Sciatic nerve (tissue), 2 donors: ENCODE data around the gene GRID2. TPM values are rescaled to one million over a fixed set of nuclear protein-coding genes. Genes with fewer than 3 reads are reported as not detected.

Experiments
- ATAC-seq: fragments of 200-7000 bp; cut with Tn5 transposase; one replicate; pipeline ENCODE4 v1.9.1; 2020; ENCODE audit warnings: mild to moderate bottlenecking, moderate library complexity
- DNase-seq: peaks from one replicate; pipeline ENCODE4 v3.0.0-alpha.2; 2020; ENCODE audit warnings: low spot score
- intact Hi-C: fragments of 100-400 bp; cut with DNase I; formaldehyde crosslinking; loops from one replicate; pipeline ENCODE4 v1.14.2; 2022
- total RNA-seq: library from RNA; stranded (reverse); fragmentation: NEBNext Ultra II Directional; extraction: Animal tissue kit (Norgen Biotek cat#: 25700); gene quantifications from one replicate; pipeline ENCODE4 v1.2.1, GENCODE V29; 2021
- donor health status: DM: no; HTN: no; CAD: no.
- donor health status: DM: no; HTN: no; CAD: no.

Gene GRID2
- total RNA-seq, 1 donor from 2014 or later = 1.4 TPM

GRCh38 chr4:92304121-92304520 lies 355 bp downstream of the GRID2 start:
- DNase-seq (no peak), ATAC-seq (no peak)
- intact Hi-C loops = no loop called here

DNA sequence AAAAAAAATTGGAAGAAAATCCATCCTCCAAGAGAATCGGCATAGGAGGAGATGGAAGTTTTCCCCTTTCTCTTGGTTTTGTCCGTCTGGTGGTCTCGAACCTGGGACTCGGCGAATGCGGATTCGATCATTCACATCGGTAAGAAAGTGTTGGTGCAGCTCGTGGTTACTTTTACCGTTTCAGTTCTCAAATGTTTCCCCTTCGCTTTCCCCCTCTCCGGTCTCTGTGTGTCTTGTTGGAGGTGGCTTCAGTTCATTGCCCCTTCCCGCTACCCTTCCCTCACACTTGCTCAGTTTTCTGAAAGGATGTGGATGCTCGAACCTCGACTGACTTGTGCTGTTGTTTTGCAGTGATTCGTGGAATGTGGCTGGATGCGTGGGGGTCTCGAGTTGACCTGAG lies 840 bp downstream of the GRID2 start:
- DNase-seq = no peak
- peak; percentile 18 for ATAC-seq
- intact Hi-C loops = no loop called here

GRCh38 chr4:92305148-92305877 lies 1.5 kb downstream of the GRID2 start:
- intact Hi-C loops = no loop called here
- peak; percentile 66 for DNase-seq
- peak; percentile 81 for ATAC-seq

DNA sequence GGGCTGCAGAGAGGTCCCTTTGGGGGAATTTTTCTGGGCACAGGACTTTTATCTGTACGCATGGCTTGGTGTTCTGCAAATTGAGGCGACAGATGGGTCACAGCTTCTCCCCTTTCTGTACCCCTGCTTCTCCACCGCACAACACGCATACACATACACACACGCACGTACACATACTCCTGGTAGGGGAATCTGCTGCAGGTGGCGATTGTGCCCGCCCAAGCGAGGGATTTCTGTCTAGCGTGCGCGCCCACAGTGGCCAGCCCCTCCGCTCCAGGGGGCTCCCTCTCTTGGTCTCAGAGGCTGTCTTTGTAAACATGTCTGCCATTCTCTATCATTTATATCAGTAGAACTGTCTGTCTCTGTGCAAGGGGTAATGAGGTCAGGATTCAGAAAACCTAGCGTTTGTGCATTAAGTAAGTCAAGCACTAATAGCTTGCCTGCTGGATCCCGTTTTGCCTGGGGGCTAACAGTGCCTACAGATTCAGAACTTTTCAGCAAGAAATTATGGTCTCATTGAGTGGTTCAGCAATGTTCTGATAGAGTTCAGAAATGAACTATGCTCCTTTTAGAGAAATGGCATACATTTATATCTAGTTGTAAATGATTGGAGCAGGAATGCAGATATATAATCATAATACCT lies 2.2 kb downstream of the GRID2 start:
- intact Hi-C loops = no loop called here
- DNase-seq (no peak), ATAC-seq (peak; percentile 20)

- DNase-seq = no peak
- ATAC-seq = no peak
- intact Hi-C loops = no loop called here
These were observed 3.4 kb downstream of the GRID2 start for GRCh38 chr4:92307181-92307580.

- DNase-seq (no peak), ATAC-seq (no peak)
- intact Hi-C loops = no loop called here
These were observed 4.1 kb downstream of the GRID2 start for GRCh38 chr4:92307866-92308265.

- no peak for ATAC-seq
- intact Hi-C loops = no loop called here
- DNase-seq = no peak
These were observed 13.3 kb downstream of the GRID2 start for GRCh38 chr4:92317047-92317446.

- ATAC-seq (no peak), DNase-seq (no peak)
- intact Hi-C loops = no loop called here
These were observed 24.3 kb downstream of the GRID2 start for GRCh38 chr4:92328095-92328494.

DNA sequence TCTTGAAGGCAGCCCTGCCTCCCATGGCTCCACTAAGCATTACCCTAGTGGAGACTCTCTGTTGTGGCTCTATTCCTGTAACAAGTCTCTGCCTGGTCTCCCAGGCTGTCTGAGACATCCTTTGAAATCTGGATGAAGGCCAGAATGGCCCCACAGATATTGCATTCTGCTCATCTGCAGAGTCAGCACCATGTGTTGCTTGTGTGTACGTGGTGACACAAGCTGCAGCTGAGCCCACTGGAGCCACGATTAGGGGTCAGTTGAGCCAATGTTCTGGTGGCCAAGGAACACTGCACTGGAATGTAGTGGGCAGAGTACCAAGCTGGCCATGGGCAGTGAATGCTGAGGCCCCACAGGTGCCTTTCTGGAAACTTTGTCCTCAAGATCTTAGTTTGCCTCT lies 29.2 kb downstream of the GRID2 start:
- no peak for ATAC-seq
- no peak for DNase-seq
- intact Hi-C loops = no loop called here

DNA sequence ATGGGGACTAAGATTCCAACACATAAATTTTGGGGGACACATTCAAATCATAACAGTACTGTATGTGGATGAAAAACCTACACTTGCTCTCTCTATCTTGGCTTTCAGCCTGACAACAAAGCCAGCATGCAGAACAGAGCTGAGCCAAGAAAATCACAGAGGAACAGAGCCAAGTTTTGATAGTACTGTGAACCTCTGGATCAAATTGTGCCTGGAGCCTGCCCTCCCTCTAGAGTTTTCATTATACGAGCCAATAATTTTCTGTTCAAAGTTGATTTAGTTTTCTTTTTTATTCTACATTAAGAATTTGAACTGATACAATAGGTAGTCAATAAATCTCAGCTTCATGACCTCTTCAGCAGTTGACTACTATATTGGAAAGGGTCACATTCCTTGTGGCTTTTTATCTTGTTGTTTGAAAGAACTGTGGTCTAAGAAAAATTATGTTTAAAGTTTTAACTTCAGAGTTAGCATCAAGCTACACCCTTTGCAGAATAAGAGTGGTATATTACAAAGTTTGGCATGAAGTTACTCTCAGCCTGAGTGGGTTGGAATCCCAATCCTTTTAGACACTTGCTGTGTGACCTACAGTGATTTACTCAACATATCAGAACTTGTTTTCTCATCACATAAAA lies 31.1 kb downstream of the GRID2 start:
- ATAC-seq = peak; percentile 66
- intact Hi-C loops = no loop called here

DNA sequence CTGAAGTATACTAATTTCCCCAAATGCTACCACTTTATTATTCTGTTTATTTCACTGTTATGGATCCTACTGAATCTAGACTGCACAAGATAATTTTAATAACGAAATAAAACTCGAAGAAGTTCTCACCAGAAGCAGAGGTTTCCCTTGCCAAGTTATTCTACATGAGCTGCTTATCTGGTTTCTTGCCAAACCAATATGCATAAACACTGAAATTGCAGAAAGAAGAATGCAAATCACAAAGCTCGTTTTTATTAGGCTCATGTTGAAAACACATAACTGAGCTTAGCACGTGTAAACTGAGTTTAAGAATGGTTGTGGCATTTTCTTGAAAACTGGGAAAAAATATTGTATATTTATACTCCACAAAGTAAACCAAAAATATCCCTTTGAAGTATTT lies 35.9 kb downstream of the GRID2 start:
- intact Hi-C loops = no loop called here
- ATAC-seq (no peak), DNase-seq (no peak)

More for the DNA sequence above, 31.1 kb downstream of the GRID2 start:
- no peak for DNase-seq

DNA sequence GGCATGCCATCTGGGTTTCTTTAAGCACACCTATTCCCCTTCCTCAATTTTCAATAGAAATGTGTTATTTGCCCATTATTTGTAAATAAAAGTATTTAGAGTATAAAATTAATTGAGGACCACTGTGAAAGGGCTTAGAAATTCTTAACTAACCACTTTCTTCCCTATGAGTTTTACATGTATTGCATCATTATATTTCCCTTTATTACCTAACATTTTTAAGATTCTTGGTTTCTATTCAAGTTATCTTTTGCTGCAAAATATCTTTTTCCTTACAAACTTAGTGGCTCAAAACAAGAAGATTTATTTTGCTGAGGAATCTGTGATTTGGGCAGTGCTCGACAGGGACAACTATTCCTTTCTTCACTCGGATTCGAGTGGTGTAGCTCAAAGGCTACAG lies 40.5 kb downstream of the GRID2 start:
- DNase-seq = no peak
- intact Hi-C loops = no loop called here
- ATAC-seq = no peak

DNA sequence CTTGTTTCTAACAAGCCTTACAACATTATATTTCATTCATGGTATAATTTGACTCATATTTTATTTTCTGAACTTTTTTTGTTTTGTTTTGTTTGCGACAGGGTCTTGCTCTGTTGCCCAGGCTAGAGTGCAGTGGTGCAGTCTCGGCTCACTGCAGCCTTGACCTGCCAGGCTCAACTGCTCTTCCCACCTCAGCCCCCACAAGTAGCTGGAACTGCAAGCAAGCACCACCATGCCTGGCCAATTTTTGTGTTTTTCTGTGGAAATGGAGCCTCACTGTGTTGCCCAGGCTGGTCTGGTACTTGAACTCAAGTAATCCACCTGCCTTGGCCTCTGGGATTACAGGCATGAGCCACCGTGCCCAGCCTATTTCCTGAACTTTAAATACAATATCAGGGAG lies 42.5 kb downstream of the GRID2 start:
- ATAC-seq (no peak), DNase-seq (no peak)
- intact Hi-C loops = no loop called here

DNA sequence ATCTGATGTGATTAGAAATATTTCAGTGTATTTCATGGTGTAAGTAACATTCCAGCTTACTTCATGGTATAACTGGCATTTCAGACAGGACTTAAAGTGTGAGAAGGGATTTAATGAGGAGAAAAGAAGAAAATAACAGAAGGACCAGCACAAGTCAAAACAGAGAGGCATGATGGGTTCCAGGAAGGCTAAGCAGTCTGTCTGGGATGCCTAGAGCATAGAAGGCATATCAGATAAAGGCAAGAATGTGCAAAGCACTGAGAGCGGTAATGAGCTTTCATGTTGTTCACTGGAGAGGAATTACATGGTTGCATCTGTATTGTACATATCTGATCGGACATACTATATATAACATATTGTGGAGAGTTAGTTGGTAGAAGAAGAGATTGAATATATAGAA lies 54.2 kb downstream of the GRID2 start:
- DNase-seq = no peak
- ATAC-seq = no peak
- intact Hi-C loops = no loop called here

DNA sequence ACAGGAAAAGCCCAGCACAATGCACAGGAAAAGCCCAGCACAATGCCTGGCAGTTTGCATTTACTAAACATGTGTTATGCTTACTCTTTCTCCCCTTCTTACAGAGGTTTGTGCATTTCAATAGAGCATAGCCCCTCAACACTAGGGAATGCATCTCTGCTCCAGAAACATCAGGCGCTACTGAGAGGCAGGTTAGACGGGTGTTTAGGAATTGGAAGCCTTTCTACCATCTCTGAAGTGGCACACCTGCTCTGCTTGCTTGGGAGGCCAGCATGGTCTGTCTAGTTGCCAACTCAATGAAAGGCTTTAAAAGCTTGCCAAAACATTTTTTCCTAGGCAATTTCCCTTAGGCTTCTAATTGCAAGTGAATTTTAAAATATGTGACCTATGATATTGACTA lies 55.7 kb downstream of the GRID2 start:
- DNase-seq (no peak), ATAC-seq (no peak)
- intact Hi-C loops = no loop called here

DNA sequence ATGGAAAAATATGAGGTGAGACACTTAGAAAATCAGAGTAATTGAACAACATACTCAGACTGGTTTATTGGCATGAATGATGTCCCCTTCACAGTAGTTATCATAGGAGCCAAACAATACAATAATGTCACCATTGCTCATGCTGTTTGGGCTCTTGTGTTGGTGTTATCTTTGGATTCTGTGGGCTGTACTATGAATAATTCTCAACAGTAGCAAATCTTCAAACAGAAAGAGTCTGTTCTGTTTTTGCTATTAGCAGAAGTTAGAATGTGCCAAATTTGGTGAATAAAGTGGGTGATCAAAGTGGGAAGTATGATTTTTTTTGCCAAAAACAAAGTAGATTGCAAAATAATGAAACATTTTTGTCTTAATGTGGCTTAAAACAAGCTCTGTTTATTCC lies 58.3 kb downstream of the GRID2 start:
- DNase-seq (no peak), ATAC-seq (no peak)
- intact Hi-C loops = no loop called here

DNA sequence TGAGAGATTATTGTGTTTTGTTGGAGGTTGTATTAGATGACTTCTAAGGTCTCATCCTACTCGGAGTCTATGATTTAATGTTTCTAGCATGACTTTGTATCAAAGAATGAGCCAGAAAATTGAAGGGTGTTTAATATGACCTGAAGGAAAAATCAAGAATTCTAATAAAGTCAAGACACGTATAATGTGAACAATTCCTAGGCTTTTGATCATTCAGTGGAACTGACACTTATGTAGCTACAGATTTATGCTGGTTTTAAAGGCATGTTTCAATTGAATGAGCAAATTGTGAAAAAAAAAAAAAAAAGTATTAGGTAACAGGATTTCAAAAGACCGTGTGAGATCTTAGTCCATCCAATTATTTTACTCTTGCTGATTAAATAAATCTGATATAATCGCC lies 64.9 kb downstream of the GRID2 start:
- ATAC-seq (no peak), DNase-seq (no peak)
- intact Hi-C loops = no loop called here

DNA sequence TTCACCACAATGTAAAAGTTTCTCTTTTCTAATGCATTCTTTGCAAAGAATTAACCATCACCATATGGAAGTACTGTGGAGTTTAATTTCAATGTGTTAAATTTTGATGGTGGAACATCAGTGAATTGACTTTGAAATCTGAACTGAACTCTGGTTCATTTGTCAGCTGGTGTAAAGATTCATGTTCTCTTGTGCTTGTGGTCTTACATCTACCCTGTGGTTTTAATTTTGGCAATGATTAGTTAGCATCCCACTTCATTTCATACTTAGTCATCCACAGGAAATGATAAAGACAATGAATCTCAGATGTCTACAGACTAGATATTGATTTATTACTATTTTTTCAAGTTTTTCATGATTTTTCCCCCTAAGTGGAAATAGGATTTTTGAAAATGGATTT lies 77.8 kb downstream of the GRID2 start:
- DNase-seq = no peak
- no peak for ATAC-seq
- intact Hi-C loops = no loop called here

GRCh38 chr4:92382128-92382527 lies 78.4 kb downstream of the GRID2 start:
- no peak for DNase-seq
- intact Hi-C loops = no loop called here
- ATAC-seq = no peak

GRCh38 chr4:92387459-92388069 lies 83.8 kb downstream of the GRID2 start:
- ATAC-seq (no peak), DNase-seq (no peak)
- intact Hi-C loops = no loop called here
